H9 (cell line): ENCODE results near the gene ARID1B. TPM values are rescaled to one million over a fixed set of nuclear protein-coding genes. Genes with fewer than 3 reads are reported as not detected.

Experiments
- DNase-seq: peaks from one replicate; pipeline ENCODE4 v3.0.0-alpha.2; 2017
- H2AFZ ChIP-seq: one replicate; pipeline ENCODE4 v1.6.1; 2013; ENCODE audit warnings: mild to moderate bottlenecking, low read length, control low read depth, moderate library complexity
- H2AK5ac ChIP-seq: 2 replicates; pipeline ENCODE4 v1.6.1; 2013; ENCODE audit warnings: low read length, control low read depth, mixed read lengths; ENCODE audit not compliant: insufficient read length
- H2BK120ac ChIP-seq: one replicate; pipeline ENCODE4 v1.6.1; 2013; ENCODE audit warnings: low read depth, mild to moderate bottlenecking, low read length, control low read depth, inconsistent platforms; ENCODE audit not compliant: poor library complexity, severe bottlenecking
- H2BK12ac ChIP-seq: 2 replicates; pipeline ENCODE4 v1.6.1; 2013; ENCODE audit warnings: low read length, control low read depth, mixed read lengths, low read depth; ENCODE audit not compliant: insufficient read length
- H2BK15ac ChIP-seq: 2 replicates; pipeline ENCODE4 v1.6.1; 2013; ENCODE audit warnings: low read depth, low read length, control low read depth
- H2BK20ac ChIP-seq: one replicate; pipeline ENCODE4 v1.6.1; 2013; ENCODE audit warnings: low read depth, mild to moderate bottlenecking, low read length, control low read depth, inconsistent platforms; ENCODE audit not compliant: poor library complexity, severe bottlenecking
- H2BK5ac ChIP-seq: 2 replicates; pipeline ENCODE4 v1.6.1; 2013; ENCODE audit warnings: low read length, control low read depth, mixed read lengths; ENCODE audit not compliant: insufficient read length
- H3K14ac ChIP-seq: 2 replicates; pipeline ENCODE4 v1.6.1; 2013; ENCODE audit warnings: low read length, control low read depth; ENCODE audit not compliant: insufficient read depth
- H3K18ac ChIP-seq: 2 replicates; pipeline ENCODE4 v1.6.1; 2013; ENCODE audit warnings: low read depth, mild to moderate bottlenecking, mixed read lengths, low read length, control low read depth; ENCODE audit not compliant: insufficient read length
- H3K23ac ChIP-seq: 2 replicates; pipeline ENCODE4 v1.6.1; 2013; ENCODE audit warnings: low read length, control low read depth, mixed read lengths, low read depth; ENCODE audit not compliant: insufficient read length
- H3K23me2 ChIP-seq: 2 replicates; pipeline ENCODE4 v1.6.1; 2013; ENCODE audit warnings: low read depth, mild to moderate bottlenecking, mixed read lengths, low read length, control low read depth; ENCODE audit not compliant: insufficient read length, poor library complexity, severe bottlenecking
- H3K27ac ChIP-seq: 2 replicates; pipeline ENCODE4 v1.5.1; 2013; ENCODE audit warnings: low read length, control low read depth, mixed read lengths, low read depth; ENCODE audit not compliant: insufficient read length
- H3K27me3 ChIP-seq: 2 replicates; pipeline ENCODE4 v1.6.1; 2013; ENCODE audit warnings: low read length, control low read depth, inconsistent platforms; ENCODE audit not compliant: insufficient read depth
- H3K4ac ChIP-seq: 2 replicates; pipeline ENCODE4 v1.6.1; 2013; ENCODE audit warnings: low read depth, mild to moderate bottlenecking, control low read depth, inconsistent platforms, low read length, moderate library complexity
- H3K4me1 ChIP-seq: 2 replicates; pipeline ENCODE4 v1.6.1; 2013; ENCODE audit warnings: low read length, control low read depth, inconsistent platforms; ENCODE audit not compliant: insufficient read depth
- H3K4me2 ChIP-seq: 2 replicates; pipeline ENCODE4 v1.6.1; 2013; ENCODE audit warnings: low read length, control low read depth, mixed read lengths; ENCODE audit not compliant: insufficient read length, insufficient read depth
- H3K56ac ChIP-seq: 2 replicates; pipeline ENCODE4 v1.6.1; 2013; ENCODE audit warnings: low read depth, mild to moderate bottlenecking, mixed read lengths, low read length, control low read depth; ENCODE audit not compliant: insufficient read length
- H3K79me1 ChIP-seq: 2 replicates; pipeline ENCODE4 v1.6.1; 2013; ENCODE audit warnings: low read depth, mild to moderate bottlenecking, moderate library complexity, low read length, control low read depth, inconsistent platforms; ENCODE audit not compliant: insufficient read depth, poor library complexity, severe bottlenecking
- H3K79me2 ChIP-seq: 2 replicates; pipeline ENCODE4 v1.6.1; 2013; ENCODE audit warnings: low read length, control low read depth, inconsistent platforms; ENCODE audit not compliant: insufficient read depth
- H3K9ac ChIP-seq: 2 replicates; pipeline ENCODE4 v1.6.1; 2013; ENCODE audit warnings: low read length, control low read depth, mixed read lengths; ENCODE audit not compliant: insufficient read length; ENCODE audit errors: extremely low read depth
- H3K9me3 ChIP-seq: one replicate; pipeline ENCODE4 v1.6.1; 2013; ENCODE audit warnings: low read depth, low read length, inconsistent platforms; ENCODE audit not compliant: control insufficient read depth
- H3T11ph ChIP-seq: one replicate; pipeline ENCODE4 v1.6.1; 2013; ENCODE audit warnings: mild to moderate bottlenecking, low read length, control low read depth, inconsistent platforms
- H4K20me1 ChIP-seq: one replicate; pipeline ENCODE4 v1.6.1; 2013; ENCODE audit not compliant: control insufficient read depth, insufficient read length, insufficient read depth
- H4K5ac ChIP-seq: 2 replicates; pipeline ENCODE4 v1.6.1; 2013; ENCODE audit warnings: low read depth, mild to moderate bottlenecking, mixed read lengths, low read length, control low read depth; ENCODE audit not compliant: insufficient read length
- H4K8ac ChIP-seq: replicated peaks from 2 replicates; pipeline ENCODE4 v1.6.1; 2013; ENCODE audit warnings: low read length, control low read depth, mixed read lengths, low read depth; ENCODE audit not compliant: insufficient read length
- H4K91ac ChIP-seq: 2 replicates; pipeline ENCODE4 v1.6.1; 2013; ENCODE audit warnings: low read depth, mild to moderate bottlenecking, moderate library complexity, mixed read lengths, low read length, control low read depth; ENCODE audit not compliant: insufficient read length
- H3K27ac Mint-ChIP-seq, 3 experiments: 2 replicates in 2 of 3; 3 replicates in 1 of 3; pipeline ENCODE4 v1.8.0; 2020 to 2021; ENCODE audit warnings: mixed read lengths in 3 of 3, mild to moderate bottlenecking in 1 of 3, moderate library complexity in 1 of 3
- H3K27me3 Mint-ChIP-seq: 2 replicates; pipeline ENCODE4 v1.8.0; 2021; ENCODE audit warnings: low read depth, mild to moderate bottlenecking, moderate library complexity, mixed read lengths
- H3K36me3 Mint-ChIP-seq, 3 experiments: 2 replicates in 2 of 3; 3 replicates in 1 of 3; pipeline ENCODE4 v1.8.0; 2020 to 2021; ENCODE audit warnings: low read depth in 3 of 3, mixed read lengths in 3 of 3; ENCODE audit not compliant: insufficient read depth in 1 of 3
- H3K4me1 Mint-ChIP-seq, 2 experiments: 2 replicates each; pipeline ENCODE4 v1.8.0; 2020; ENCODE audit warnings: mixed read lengths in 2 of 2
- H3K4me3 Mint-ChIP-seq, 2 experiments: 2 replicates in 1 of 2; 3 replicates in 1 of 2; pipeline ENCODE4 v1.8.0; 2020 to 2021; ENCODE audit warnings: mild to moderate bottlenecking in 2 of 2, mixed read lengths in 2 of 2, moderate library complexity in 1 of 2
- H3K9me3 Mint-ChIP-seq, 2 experiments: 2 replicates in 1 of 2; 3 replicates in 1 of 2; pipeline ENCODE4 v1.8.0; 2020; ENCODE audit warnings: mild to moderate bottlenecking in 2 of 2, mixed read lengths in 2 of 2, moderate library complexity in 1 of 2
- CTCF ChIP-seq: fragments of 200-600 bp; sonication (generic); conservative IDR thresholded peaks from 3 replicates; pipeline ENCODE4 v1.8.0; 2021; ENCODE audit warnings: antibody characterized with exemption, mild to moderate bottlenecking
- WGBS: extraction: QIAGEN DNeasy Blood & Tissue Kit; methylation state at CpG from one replicate; pipeline ENCODE4 v1.1.7; 2013; ENCODE audit warnings: missing lambda C conversion rate, low lambda C conversion rate, mixed read lengths; ENCODE audit not compliant: insufficient read length; ENCODE audit errors: extremely low coverage; 5-methylcytosine and 5-hydroxymethylcytosine counted together
- total RNA-seq: library from RNA; stranded (reverse); gene quantifications from 2 replicates; pipeline ENCODE4 v1.2.1, GENCODE V29; 2021

Gene ARID1B
- total RNA-seq, 1 experiment from 2014 or later: 88.2 TPM

GRCh38 chr6:157185171-157185570, 408.0 kb downstream of the ARID1B start:
- Histone ChIP-seq H3K23me2 (no peaks in the 10 kb centered on the region), H2AFZ (no peak overlapping the region), H3K79me1 (no peaks in the 10 kb centered on the region), H4K91ac (no peak overlapping the region), H3K9me3 (no peaks in the 10 kb centered on the region), H3K14ac (no peak overlapping the region), H3K56ac (no peak overlapping the region), H3K9ac (no peak overlapping the region), H2BK12ac (no peak overlapping the region), H4K8ac (no peak overlapping the region), H3K4me2 (no peak overlapping the region), H4K5ac (no peak overlapping the region), H3K79me2 (no peaks in the 10 kb centered on the region), H2BK5ac (no peak overlapping the region), H3K23ac (no peak overlapping the region), H2BK20ac (no peak overlapping the region), H3K27ac (no peak overlapping the region), H3K4ac (no peak overlapping the region), H2BK120ac (no peak overlapping the region), H2AK5ac (no peak overlapping the region), H2BK15ac (no peak overlapping the region), H3K27me3 (no peaks in the 10 kb centered on the region), H4K20me1 (no peaks in the 10 kb centered on the region), H3K18ac (no peak overlapping the region), H3T11ph (no peak overlapping the region), H3K4me1 (0 out of 2 replicates have a peak, but pooled peaks cover 2% of the 10 kb centered on the region)
- TF ChIP-seq CTCF: no peak
- no peaks in the 10 kb centered on the region for H3K9me3 Mint-ChIP-seq
- H3K27me3 Mint-ChIP-seq: no peaks in the 10 kb centered on the region
- no peak for DNase-seq
- peaks cover 15 to 19% of the 10 kb centered on the region in 2 experiments for H3K4me1 Mint-ChIP-seq
- H3K27ac Mint-ChIP-seq: peak overlapping the region in 1 of 3 experiments; percentile 65; a peak in 2 of 7 replicates
- WGBS: no CpG with 5 or more reads among the region's 8 CpGs
- peaks cover 22 to 53% (median 40%) of the 10 kb centered on the region in 3 experiments for H3K36me3 Mint-ChIP-seq
- H3K4me3 Mint-ChIP-seq: no peak overlapping the region
